GM12873 (cell line): ENCODE results near the gene CANT1.

Experiments used
- CTCF ChIP-seq: IDR thresholded peaks from 2 replicates; pipeline ENCODE4 v1.5.1; 2012; ENCODE audit warnings: low read depth, mild to moderate bottlenecking, moderate library complexity, low read length, control low read depth; ENCODE audit not compliant: insufficient read depth; ENCODE audit errors: missing control alignments

Gene CANT1

GRCh38 chr17:78998311-78999055, 11.1 kb downstream of the CANT1 start:
- TF ChIP-seq CTCF: no peak

- no peak for TF ChIP-seq CTCF
These were observed 11.7 kb downstream of the CANT1 start for GRCh38 chr17:78997881-78998280.

- no peak for TF ChIP-seq CTCF
These were observed 12.3 kb downstream of the CANT1 start for GRCh38 chr17:78997231-78997741.

- TF ChIP-seq CTCF: no peak
These were observed 12.8 kb downstream of the CANT1 start for GRCh38 chr17:78996781-78997201.

GRCh38 chr17:78995761-78996451, 13.7 kb downstream of the CANT1 start:
- no peak for TF ChIP-seq CTCF

GRCh38 chr17:78995022-78995760, 14.4 kb downstream of the CANT1 start:
- TF ChIP-seq CTCF: no peak
